Motor neuron (in vitro differentiated cells): Measurements from ENCODE around the gene HOMEZ. TPM values are rescaled to one million over a fixed set of nuclear protein-coding genes. Genes with fewer than 3 reads are reported as not detected.
"Not testable (repeated sequence)": the region's sequence is repeated elsewhere in the genome, so short reads cannot be mapped to it uniquely, and the experiment has no call there.

Experiments
- ATAC-seq, 8 experiments: fragments of 200-7000 bp; cut with Tn5 transposase; replicated peaks in 6 of 8; 2 replicates each; pipeline ENCODE4 v1.8.0; 2021; ENCODE audit warnings: mild to moderate bottlenecking in 8 of 8, moderate library complexity in 8 of 8
- H3K27ac ChIP-seq, 2 donors: fragments of 250-450 bp; sonication (Bioruptor Pico); 2 replicates each; pipeline ENCODE4 v1.9.0; 2021; ENCODE audit warnings: antibody characterized with exemption in 2 of 2, mild to moderate bottlenecking in 2 of 2, moderate library complexity in 1 of 2
- H3K4me1 ChIP-seq, 2 donors: fragments of 250-450 bp; sonication (Bioruptor Pico); replicated peaks in 1 of 2; 2 replicates each; pipeline ENCODE4 v1.6.1; 2021; ENCODE audit warnings: antibody characterized with exemption in 2 of 2, mild to moderate bottlenecking in 2 of 2, moderate library complexity in 1 of 2
- H3K4me3 ChIP-seq, 5 donors: fragments of 250-450 bp; sonication (Bioruptor Pico); 2 replicates each; pipeline ENCODE4 v1.9.0; 2021; ENCODE audit warnings: antibody characterized with exemption in 5 of 5, mild to moderate bottlenecking in 5 of 5, moderate library complexity in 4 of 5
- WGBS, 10 experiments: fragments of 450-650 bp; shearing (Covaris generic); methylation state at CpG; one replicate each; pipeline ENCODE4 v1.0.0; 2022; 5-methylcytosine and 5-hydroxymethylcytosine counted together
- in situ Hi-C, 9 experiments: fragments of 400-800 bp; cut with MboI; loops; one replicate each; pipeline ENCODE4 v1.15.0; 2021; ENCODE audit warnings: low sequenced_read_pairs in 9 of 9, low pct_unique_long_range_greater_than_20kb in 2 of 9; ENCODE audit not compliant: unreplicated experiment in 9 of 9
- total RNA-seq, 8 experiments: library from RNA; unstranded; fragments of 300-600 nt; gene quantifications; 2 replicates each; pipeline versions ENCODE4 v1.2.3 to v1.2.4, GENCODE V29; 2022

Gene HOMEZ
- total RNA-seq: 1 to 10 TPM; 3.5 to 9.9 (median 7.4) TPM

GRCh38 chr14:23286020-23286901 is at the start of gene HOMEZ:
Gene HOMEZ, minus strand, starts transcription at chr14:23286132. Its CDS starts 180 bp downstream, at chr14:23285952.
- WGBS, 10 experiments: 0 to 38% (median 10%) methylated on average over 2 to 16 of the region's 53 CpGs; no CpG with 5 or more reads in 3 of the 10 experiments
- in situ Hi-C loops: no loop called here
- Histone ChIP-seq H3K27ac (peak within 1 kb of the TSS; percentile 1 to 75), H3K4me1 (peaks cover 8 to 14% of the 10 kb centered on the region in 2 donors), H3K4me3 (peak within 1 kb of the TSS; percentile 75 to 96 (median 84))
- ATAC-seq: peak; percentile 94 to 98 (median 97)

DNA sequence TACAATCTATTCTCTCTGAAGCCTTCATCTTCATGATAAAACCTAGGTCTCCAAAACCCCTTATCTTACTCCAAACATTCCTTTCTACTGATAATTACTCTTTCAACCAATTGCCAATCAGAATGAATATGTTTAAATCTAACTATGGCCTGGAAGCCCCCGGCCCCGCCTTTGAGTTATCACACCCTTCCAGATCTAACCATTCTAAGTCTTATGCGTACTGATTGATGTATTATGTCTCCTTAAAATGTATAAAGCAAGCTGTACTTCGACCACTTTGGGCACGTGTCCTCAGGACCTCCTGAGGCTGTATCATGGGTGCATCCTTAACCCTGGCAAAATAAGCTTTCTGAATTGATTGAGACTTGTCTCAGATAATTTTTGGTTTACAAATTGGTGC is 49.7 kb upstream of the HOMEZ start:
- no peak for ATAC-seq
- no peak overlapping the region for H3K4me3 ChIP-seq
- WGBS, 10 experiments: 40 to 93% (median 68%) methylated on average over 1 to 5 of the region's 5 CpGs; no CpG with 5 or more reads in 1 of the 10 experiments
- in situ Hi-C loops: loop anchor here in 5 of 9 experiments (10.0 to 25.0 kb wide), 4 partner anchors 119 to 227 kb away; partner anchors contain the start of genes NGDN (in 3 of the 5), AP1G2 (in 2 of the 5), THTPA (in 2 of the 5) and ZFHX2 (in 2 of the 5)
- no peak overlapping the region for H3K27ac ChIP-seq
- H3K4me1 ChIP-seq: no peaks in the 10 kb centered on the region

DNA sequence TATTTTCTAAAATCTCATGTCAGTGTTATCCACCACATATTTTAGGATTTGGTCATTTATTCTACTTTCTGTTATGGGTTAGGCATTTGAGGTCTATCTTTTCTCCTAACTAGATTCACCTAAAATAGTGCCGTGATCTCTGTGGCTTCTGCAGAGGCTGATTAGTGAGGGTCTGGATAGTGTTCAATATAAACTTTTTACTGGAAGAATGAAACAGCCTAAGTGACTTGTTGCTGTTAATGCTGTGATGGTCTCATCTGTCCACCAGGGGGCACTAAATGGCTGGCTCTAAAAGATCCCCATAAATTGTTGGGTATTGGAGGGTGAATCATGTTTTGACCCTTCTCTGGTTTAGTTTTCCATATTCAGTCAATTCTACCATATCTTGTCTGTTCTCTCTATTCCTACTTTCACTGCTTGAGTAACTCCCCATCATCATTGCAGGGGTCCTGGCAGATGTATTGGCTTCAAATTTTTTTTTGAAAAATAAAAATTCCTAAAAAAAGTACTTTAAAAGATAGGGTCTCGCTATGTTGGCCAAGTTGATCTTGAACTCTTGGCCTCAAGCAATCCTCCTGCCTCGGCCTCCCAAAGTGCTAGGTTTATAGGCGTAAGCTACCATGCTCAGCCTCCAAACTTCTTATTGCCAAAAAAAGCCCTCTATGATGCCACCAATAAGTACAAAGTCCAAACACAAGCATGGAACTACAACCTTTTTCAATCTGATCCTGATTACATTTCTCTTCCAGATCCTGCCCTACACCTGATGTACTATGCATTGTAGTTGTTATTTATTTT is 42.2 kb upstream of the HOMEZ start:
- WGBS, 10 experiments: 11 to 86% (median 40%) methylated on average over 1 to 4 of the region's 4 CpGs
- peak; percentile 54 to 83 (median 70) for ATAC-seq
- in situ Hi-C loops: loop anchor here in 5 of 9 experiments (10.0 to 25.0 kb wide), 4 partner anchors 47 to 234 kb away; partner anchors contain the start of genes THTPA (in 3 of the 5), ZFHX2 (in 3 of the 5), AP1G2 (in 2 of the 5) and NGDN (in 2 of the 5)
- no peak overlapping the region for H3K27ac ChIP-seq
- H3K4me1 ChIP-seq: peaks cover 1 to 3% of the 10 kb centered on the region in 2 donors
- no peak overlapping the region for H3K4me3 ChIP-seq

DNA sequence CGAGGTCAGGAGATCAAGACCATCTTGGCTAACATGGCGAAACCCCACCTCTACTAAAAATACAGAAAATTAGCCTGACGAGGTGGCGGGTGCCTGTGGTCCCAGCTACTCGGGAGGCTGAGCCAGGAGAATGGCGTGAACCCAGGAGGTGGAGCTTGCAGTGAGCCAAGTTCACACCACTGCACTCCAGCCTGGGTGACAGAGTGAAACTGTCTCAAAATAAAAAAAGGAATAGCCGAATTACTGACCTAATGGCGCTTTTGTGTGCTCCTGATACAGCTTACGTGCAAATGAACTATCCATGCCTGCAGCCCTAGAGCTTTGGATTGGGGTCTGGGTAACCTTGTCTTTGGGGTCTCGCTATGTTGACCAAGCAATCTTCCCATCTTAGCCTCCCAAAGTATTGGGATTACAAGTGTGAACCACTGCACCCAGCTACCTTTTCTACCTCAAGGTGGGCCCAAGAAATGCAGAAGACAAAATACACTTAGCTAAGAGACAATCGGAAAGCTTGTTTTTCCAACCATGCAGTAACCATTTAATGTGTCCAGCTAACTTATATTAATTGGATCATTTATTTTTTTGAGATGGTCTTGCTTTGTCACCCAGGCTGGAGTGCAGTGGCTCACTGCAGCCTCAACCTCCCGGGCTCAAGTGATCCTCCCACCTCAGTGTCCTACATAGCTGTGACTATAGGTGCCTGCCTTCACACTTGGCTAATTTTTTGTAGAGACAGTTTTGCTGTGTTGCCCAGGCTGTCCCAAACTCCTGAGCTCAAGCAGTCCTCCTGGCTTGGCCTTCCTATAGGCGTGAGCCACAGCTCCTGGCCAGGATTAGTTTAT is 40.8 kb upstream of the HOMEZ start:
- in situ Hi-C loops: loop anchor here in 5 of 9 experiments (10.0 to 25.0 kb wide), 4 partner anchors 48 to 236 kb away; partner anchors contain the start of genes THTPA (in 3 of the 5), ZFHX2 (in 3 of the 5), AP1G2 (in 2 of the 5) and NGDN (in 2 of the 5)
- ATAC-seq: no peak

DNA sequence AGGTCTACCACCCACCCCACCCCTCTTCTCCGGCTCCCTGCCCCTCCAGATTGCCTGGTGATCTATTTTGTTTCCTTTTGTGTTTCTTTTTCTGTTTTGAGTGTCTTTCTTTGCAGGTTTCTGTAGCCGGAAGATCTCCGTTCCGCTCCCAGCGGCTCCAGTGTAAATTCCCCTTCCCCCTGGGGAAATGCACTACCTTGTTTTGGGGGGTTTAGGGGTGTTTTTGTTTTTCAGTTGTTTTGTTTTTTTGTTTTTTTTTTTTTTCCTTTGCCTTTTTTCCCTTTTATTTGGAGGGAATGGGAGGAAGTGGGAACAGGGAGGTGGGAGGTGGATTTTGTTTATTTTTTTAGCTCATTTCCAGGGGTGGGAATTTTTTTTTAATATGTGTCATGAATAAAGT is 39.8 kb upstream of the HOMEZ start:
- in situ Hi-C loops: loop anchor here in 5 of 9 experiments (10.0 to 25.0 kb wide), 4 partner anchors 49 to 237 kb away; partner anchors contain the start of genes THTPA (in 3 of the 5), ZFHX2 (in 3 of the 5), AP1G2 (in 2 of the 5) and NGDN (in 2 of the 5)
- H3K4me3 ChIP-seq, H3K4me1 ChIP-seq, H3K27ac ChIP-seq, ATAC-seq: not testable (repeated sequence)
- WGBS, 10 experiments: 82 to 100% (median 95%) methylated on average over 2 to 4 of the region's 5 CpGs; no CpG with 5 or more reads in 5 of the 10 experiments

More for the DNA sequence above, 40.8 kb upstream of the HOMEZ start:
- Histone ChIP-seq H3K27ac (no peak overlapping the region), H3K4me1 (peaks cover 7 to 8% of the 10 kb centered on the region in 2 donors), H3K4me3 (no peak overlapping the region)
- 54 to 100% (median 85%) methylated on average over 2 to 12 of the region's 13 CpGs; no CpG with 5 or more reads in 1 of the 10 experiments for WGBS, 10 experiments

- no peak for ATAC-seq
- in situ Hi-C loops: loop anchor here in 8 of 9 experiments (10.0 to 25.0 kb wide), 4 partner anchors 50 to 237 kb away; partner anchors contain the start of genes THTPA (in 7 of the 8), ZFHX2 (in 7 of the 8), AP1G2 (in 6 of the 8) and NGDN (in 2 of the 8)
- Histone ChIP-seq H3K4me3 (no peak overlapping the region), H3K27ac (no peak overlapping the region), H3K4me1 (peaks cover 13 to 14% of the 10 kb centered on the region in 2 donors)
- WGBS, 10 experiments: 75 to 96% (median 86%) methylated on average over 3 to 7 of the region's 7 CpGs; no CpG with 5 or more reads in 4 of the 10 experiments
These were observed 39.1 kb upstream of the HOMEZ start for GRCh38 chr14:23324993-23325392.

DNA sequence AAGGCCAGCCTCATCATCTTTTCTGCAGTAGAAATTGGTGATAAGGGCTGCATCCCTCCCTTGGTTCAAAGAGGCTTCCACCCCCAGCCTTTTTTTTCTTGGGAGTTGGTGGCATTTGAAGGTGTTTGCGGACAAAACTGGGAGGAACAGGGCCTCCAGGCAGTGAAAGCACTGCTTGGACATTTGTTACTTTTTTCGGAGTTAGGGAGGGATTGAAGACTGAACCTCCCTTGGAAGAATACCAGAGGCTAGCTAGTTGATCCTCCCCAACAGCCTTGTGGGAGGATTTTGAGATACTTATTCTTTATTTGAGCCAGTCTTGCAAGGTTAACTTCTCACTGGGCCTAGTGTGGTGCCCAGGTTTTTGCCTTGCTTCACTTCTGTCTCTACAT is 38.5 kb upstream of the HOMEZ start:
- in situ Hi-C loops: loop anchor here in 6 of 9 experiments (10.0 to 25.0 kb wide), 3 partner anchors 50 to 238 kb away; partner anchors contain the start of genes THTPA (in 5 of the 6), ZFHX2 (in 5 of the 6), AP1G2 (in 4 of the 6) and CMTM5 (in 1 of the 6)
- no peak overlapping the region for H3K4me3 ChIP-seq
- 60 to 100% (median 100%) methylated on average over 1 to 2 of the region's 2 CpGs; no CpG with 5 or more reads in 6 of the 10 experiments for WGBS, 10 experiments
- no peak for ATAC-seq
- peaks cover 16 to 17% of the 10 kb centered on the region in 2 donors for H3K4me1 ChIP-seq
- no peak overlapping the region for H3K27ac ChIP-seq

GRCh38 chr14:23323838-23324454 is 38.0 kb upstream of the HOMEZ start:
- WGBS, 10 experiments: 90 to 100% (median 100%) methylated on average over 1 to 9 of the region's 18 CpGs; no CpG with 5 or more reads in 1 of the 10 experiments
- Histone ChIP-seq H3K4me1 (peaks cover 16 to 17% of the 10 kb centered on the region in 2 donors), H3K4me3 (no peak overlapping the region), H3K27ac (no peak overlapping the region)
- in situ Hi-C loops: loop anchor here in 6 of 9 experiments (10.0 to 25.0 kb wide), 3 partner anchors 51 to 238 kb away; partner anchors contain the start of genes THTPA (in 5 of the 6), ZFHX2 (in 5 of the 6), AP1G2 (in 4 of the 6) and CMTM5 (in 1 of the 6)
- no peak for ATAC-seq

- no peak for ATAC-seq
- Histone ChIP-seq H3K4me1 (peaks cover 16 to 17% of the 10 kb centered on the region in 2 donors), H3K4me3 (peak overlapping the region; percentile 65 to 86 (median 72)), H3K27ac (peak overlapping the region; percentile 91 to 97)
- 0 to 43% (median 32%) methylated on average over 1 to 9 of the region's 10 CpGs for WGBS, 10 experiments
- in situ Hi-C loops: loop anchor here in 6 of 9 experiments (10.0 to 25.0 kb wide), 3 partner anchors 52 to 239 kb away; partner anchors contain the start of genes THTPA (in 5 of the 6), ZFHX2 (in 5 of the 6), AP1G2 (in 4 of the 6) and CMTM5 (in 1 of the 6)
These were observed 36.9 kb upstream of the HOMEZ start for GRCh38 chr14:23322568-23323517.
